ENCODE data around the gene TSPAN19.

- TF ChIP-seq POLR2AphosphoS5 (IDR thresholded peaks at IDR 0.05; ENCODE audit: low read depth, low read length) (no peak), TAF1 (IDR thresholded peaks at IDR 0.05; ENCODE audit: low read depth, low read length) (no peak), POLR2A (IDR thresholded peaks at IDR 0.05; ENCODE audit: low read depth, low read length) (no peak), POU2F2 (IDR thresholded peaks at IDR 0.05; ENCODE audit: low read depth, low read length) (no peak), SPI1 (IDR thresholded peaks at IDR 0.05; ENCODE audit: low read depth, low read length) (no peak), PAX5 (IDR thresholded peaks at IDR 0.05; ENCODE audit: insufficient read depth, low read length, severe bottlenecking) (no peak)
Measured at GRCh38 chr12:85029456-85029855, 6.6 kb downstream of the TSPAN19 start.
